HG03066 (cell line): Measurements from ENCODE around the gene TIPARP.
"Not testable (repeated sequence)": the region's sequence is repeated elsewhere in the genome, so short reads cannot be mapped to it uniquely, and the experiment has no call there.

Experiments
- ATAC-seq: cut with Tn5 transposase; IDR thresholded peaks from one replicate; pipeline ENCODE4 v1.9.1; 2021; ENCODE audit warnings: low read depth; ENCODE audit not compliant: unreplicated experiment

The TIPARP gene

GRCh38 chr3:156737049-156737448 is 62.7 kb downstream of the TIPARP start:
- not testable (repeated sequence) for ATAC-seq

DNA sequence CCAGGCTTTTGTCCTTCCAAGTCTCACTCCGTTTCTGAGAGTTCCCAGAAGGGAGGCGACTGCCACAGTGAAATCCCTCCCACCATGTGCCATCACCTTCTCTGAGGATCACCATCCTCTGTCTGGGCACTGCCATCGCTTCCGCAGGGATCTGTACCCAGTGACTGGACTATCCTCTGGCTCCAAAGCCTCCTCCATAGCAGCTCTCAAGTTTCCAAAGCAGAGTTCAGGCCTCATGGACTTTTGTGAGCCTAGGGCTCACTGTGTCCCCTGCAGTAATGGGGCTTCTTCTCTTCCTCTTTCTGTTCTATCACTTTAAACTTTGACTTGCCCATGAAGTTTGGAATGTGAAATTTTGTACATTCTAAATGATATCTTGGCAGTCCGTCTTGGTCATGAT is 63.9 kb downstream of the TIPARP start:
- no peak for ATAC-seq

DNA sequence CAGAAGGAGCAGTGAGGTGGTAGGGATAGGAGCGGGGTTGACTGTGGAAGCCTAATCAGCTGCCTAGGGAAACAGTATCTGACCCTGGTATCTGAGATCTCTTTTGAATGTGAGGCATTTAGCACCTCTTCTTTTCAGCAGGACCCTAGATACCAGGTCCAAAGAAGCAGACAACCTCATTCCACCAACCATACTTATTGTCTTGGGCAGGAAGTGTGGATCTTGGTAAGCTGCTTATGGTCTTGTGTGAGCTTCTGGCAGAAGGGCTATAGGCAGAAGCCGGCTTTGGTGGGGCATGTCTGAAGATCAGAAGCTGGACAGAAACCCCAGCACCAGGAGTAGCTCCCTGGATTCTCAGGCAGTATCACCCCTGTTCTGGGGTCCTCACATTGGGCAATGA is 65.6 kb downstream of the TIPARP start:
- ATAC-seq, result no peak

DNA sequence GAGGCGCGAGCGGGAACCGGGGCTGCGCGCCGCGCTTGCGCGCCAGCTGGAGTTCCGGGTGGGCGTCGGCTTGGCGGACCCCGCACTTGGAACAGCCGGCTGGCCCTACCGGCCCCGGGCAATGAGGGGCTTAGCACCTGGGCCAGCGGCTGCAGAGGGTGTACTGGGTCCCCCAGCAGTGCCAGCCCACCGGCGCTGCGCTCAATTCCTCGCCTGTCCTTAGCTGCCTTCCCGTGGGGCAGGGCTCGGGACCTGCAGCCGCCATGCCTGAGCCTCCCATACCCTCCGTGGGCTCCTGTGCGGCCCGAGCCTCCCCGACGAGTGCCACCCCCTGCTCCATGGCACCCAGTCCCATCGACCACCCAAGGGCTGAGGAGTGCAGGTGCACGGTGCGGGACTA is 66.2 kb downstream of the TIPARP start:
- not testable (repeated sequence) for ATAC-seq

DNA sequence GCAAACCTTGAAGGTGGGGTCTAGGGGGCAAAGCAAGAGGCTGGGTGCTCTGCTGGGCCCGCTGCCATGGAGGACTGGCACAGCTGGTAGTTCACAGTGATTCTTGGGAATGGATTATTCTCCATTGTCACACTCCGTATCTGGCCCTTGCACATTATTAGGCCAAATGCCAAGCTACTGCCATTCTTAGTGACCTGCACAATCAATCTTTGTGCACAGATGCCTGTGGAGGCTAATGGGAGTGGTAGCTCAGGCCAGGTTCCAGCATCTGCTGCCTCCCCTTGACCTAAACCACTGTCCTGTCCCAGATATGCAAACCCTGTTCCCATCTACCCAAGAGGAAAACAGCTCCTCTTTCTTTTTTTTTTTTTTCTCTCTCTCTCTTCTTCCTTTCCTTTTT is 67.5 kb downstream of the TIPARP start:
- ATAC-seq, result no peak

- no peak for ATAC-seq
Measured at GRCh38 chr3:156742401-156742800, 68.0 kb downstream of the TIPARP start.

DNA sequence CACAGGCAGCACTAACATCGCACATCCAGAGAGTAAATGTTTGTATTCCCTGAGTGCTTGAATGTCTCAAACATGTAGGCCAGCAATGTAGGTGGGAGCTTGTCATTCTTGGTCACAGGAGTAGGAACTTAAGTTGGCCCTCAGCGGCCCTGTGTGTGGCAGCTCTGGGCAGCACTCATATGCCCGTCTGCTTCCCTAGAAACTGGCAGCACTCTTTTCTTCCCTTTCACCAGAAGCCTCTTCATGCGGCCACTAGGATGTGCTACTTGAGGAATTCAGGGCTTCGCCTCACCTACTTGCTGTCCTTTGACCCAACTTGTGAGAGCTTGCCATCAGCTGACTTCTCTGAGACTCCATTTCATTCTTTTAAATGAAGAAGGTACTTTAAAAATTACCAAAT is 69.5 kb downstream of the TIPARP start:
- ATAC-seq, result no peak

GRCh38 chr3:156744631-156745030 is 70.2 kb downstream of the TIPARP start:
- no peak for ATAC-seq

GRCh38 chr3:156745766-156746165 is 71.4 kb downstream of the TIPARP start:
- ATAC-seq, result no peak

GRCh38 chr3:156747046-156747445 is 72.7 kb downstream of the TIPARP start:
- no peak for ATAC-seq

GRCh38 chr3:156749244-156749643 is 74.9 kb downstream of the TIPARP start:
- no peak for ATAC-seq

DNA sequence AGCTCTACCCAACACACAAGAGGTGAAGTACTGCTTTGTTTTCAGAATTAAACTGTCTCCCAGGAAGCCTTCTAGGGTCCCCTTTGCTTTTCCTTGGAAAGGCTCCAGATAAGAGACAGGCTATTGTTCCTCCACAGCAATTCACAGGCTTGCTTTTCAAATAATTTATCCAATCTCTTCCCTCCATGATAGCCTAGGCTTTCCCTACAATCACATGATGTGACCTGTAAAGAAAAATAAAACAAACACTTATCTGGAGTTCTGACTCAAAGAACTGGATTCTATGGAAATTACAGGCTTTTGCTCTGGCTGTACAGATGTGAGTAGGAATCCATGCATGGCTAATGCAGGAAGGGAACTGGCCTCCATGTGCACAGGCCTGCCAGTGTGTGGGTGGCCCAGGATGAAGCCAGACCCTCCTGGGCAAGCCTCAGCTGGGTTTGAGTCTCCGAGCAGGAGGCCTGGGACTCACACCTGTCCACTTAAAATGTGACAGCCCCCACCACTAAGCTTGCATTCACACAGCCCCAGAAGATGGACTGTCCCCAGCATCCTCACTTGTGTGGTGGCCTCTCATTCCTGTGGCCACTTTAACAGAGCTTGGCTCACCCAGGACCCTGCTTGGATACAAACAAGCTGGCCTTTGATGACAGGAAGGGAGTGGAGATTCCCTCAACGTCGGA is 75.9 kb downstream of the TIPARP start:
- ATAC-seq, result no peak

DNA sequence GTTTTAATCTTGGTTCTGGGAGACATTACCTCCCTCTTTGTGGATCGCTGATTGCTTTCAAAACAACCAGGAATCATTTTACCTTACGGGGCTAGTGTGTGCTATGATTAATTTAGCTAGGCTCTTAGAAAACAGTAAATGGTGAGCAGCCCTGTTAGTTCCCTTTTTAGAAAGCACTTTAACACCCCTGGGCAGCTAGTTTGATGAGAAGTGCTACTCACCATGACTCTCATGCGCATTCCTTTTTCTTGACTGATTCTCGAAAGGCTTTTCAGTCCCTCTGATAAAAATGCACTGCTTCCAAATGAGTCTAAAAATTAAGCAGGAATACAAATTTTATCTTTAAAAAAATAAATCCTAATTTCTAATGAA is 76.5 kb downstream of the TIPARP start:
- no peak for ATAC-seq

DNA sequence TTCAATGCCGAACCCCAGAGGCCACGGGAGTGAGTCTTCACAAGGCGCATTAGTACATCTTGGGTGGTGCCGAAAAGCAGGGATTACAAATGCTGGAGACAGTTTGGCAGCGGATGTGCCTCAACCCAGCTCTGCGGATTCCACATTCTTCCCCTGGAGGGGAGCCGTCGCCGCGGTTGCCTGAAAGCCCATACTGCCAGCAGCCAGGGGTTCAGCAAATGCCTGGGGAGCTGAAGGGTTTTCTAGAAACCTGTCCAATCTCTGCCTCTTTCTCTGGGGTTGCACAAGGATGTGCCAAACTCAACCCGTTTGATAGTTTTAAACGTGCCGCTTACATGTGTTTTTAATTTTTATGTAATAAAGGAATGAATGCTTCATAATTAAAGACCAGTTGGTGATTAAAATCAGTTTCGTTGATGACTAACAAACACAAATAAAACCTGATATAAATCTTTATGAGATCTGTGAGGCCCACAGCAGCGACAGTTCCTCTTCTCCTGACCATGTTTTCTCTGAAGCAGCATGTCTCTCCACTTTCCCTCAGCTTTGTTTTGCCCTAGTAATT is 77.2 kb downstream of the TIPARP start:
- ATAC-seq, result no peak
